Brain pericyte (primary cell): Measurements from ENCODE around the gene CDH15.

Source experiments
- DNase-seq: peaks from one replicate; pipeline ENCODE4 v3.0.0-alpha.2; 2012; ENCODE audit warnings: low read depth, low spot score

The CDH15 gene

DNA sequence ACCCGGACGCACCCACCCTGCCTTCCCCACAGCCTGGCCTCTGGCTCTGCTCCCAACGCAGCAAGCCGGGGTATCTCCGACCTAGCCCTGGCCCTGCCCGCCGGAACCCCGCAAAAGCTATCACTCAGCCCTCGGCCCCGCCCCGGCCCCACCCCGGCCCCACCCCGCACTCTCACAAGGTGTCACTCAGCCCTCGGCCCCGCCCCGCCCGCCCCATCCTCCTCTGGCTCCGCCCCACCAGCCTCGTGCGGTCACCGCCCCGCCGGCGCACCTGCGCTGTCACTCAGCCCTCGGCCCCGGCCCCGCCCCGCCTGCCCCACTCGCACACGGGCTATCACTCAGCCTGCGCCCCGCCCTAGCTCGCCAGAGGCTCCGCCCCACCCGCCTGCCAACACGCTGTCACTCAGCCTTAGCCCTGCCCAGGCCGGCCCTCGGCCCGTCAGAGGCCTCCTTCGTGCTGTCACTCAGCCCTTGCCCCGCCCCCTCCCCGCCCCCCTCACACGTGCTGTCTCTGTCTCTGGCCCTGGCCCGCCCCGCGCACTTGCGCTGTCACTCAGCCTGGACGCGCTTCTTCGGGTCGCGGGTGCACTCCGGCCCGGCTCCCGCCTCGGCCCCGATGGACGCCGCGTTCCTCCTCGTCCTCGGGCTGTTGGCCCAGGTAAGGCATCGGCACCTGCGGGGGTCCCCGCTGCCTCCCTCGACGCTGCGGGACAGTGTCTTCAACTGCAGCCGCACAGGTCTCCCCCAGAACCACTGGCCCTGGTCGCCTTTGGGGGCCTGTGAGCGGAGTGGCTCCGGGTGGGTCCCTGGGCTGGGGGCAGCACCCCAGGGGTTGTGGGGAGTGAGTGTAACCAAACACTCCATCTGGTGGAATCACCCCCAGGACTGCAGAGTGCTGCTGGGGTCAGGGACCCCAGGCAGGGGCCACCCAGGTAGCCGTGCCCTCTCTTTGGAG lies at the start of gene CDH15:
Gene CDH15, plus strand, starts transcription at position 533 of the 955 bp plus-strand sequence. Its CDS starts 84 bp downstream, at position 617.
- no peak for DNase-seq

- no peak for DNase-seq
Measured at GRCh38 chr16:89122322-89122851, 49.2 kb upstream of the CDH15 start.

- no peak for DNase-seq
Measured at GRCh38 chr16:89123001-89123830, 48.3 kb upstream of the CDH15 start.

- DNase-seq: no peak
Measured at GRCh38 chr16:89123831-89124100, 47.8 kb upstream of the CDH15 start.

DNA sequence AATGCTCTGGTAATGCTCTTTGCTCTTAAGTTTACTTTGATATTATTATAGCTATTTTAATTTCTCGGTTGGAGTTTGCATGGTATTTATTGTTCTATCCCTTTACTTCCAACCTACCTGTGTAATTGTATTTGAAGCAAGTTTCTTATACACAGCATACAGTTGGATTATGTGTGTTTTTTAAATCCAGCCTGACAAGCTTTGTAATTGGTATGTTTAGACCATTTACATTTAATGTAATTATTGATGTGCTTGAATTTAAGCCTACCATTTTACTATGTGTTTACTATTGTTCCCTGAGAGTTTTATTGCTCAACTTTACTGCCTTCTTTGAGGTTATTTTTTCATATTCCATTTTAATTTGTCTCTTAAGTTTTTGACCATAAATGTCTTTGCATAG lies 42.2 kb upstream of the CDH15 start:
- no peak for DNase-seq

GRCh38 chr16:89130448-89130847 lies 41.1 kb upstream of the CDH15 start:
- DNase-seq: no peak

- no peak for DNase-seq
Measured at GRCh38 chr16:89131783-89132182, 39.8 kb upstream of the CDH15 start.

DNA sequence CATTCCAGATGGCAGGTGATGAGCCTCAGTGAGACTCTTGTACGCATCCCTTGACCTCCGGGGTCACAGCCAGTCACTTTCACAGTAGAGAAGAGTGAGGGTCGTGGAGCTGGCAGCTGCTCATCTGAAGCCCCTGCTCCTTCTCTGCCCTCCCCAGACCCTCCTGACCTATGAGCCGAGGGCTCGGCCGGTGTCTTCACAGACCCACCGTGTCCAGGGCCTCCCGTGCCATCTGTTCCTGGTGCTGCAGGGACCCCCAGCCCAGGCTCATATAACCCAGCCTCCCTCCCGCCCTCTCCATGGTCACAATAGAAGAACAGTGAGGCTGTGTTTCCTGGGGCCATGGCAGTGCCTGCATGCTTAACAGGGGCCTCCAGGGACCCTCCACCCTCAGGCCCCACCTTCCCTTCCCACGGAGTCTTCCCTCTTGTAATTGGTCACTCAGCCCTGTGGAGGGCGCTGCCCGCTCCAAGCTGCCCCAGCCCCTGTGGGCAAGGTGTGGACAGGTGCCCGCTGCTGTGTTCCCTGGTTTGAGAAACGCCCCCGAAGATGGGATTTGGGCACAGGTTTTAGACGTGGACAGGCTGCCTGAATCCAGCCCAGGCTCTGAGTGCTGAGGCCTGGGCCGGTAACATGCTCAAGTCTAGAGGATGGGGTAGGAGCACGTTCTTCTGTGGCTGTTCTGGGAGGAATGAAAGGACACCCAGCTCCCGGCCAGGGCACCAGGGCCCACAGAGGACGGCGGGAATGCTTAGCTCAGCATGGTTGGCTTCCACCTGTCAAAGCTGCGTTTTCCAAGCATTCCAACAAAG lies 39.1 kb upstream of the CDH15 start:
- DNase-seq: no peak

GRCh38 chr16:89133457-89134127 lies 38.0 kb upstream of the CDH15 start:
- no peak for DNase-seq

- DNase-seq: no peak
Measured at GRCh38 chr16:89134269-89134668, 37.3 kb upstream of the CDH15 start.

GRCh38 chr16:89135166-89135565 lies 36.4 kb upstream of the CDH15 start:
- DNase-seq: no peak

DNA sequence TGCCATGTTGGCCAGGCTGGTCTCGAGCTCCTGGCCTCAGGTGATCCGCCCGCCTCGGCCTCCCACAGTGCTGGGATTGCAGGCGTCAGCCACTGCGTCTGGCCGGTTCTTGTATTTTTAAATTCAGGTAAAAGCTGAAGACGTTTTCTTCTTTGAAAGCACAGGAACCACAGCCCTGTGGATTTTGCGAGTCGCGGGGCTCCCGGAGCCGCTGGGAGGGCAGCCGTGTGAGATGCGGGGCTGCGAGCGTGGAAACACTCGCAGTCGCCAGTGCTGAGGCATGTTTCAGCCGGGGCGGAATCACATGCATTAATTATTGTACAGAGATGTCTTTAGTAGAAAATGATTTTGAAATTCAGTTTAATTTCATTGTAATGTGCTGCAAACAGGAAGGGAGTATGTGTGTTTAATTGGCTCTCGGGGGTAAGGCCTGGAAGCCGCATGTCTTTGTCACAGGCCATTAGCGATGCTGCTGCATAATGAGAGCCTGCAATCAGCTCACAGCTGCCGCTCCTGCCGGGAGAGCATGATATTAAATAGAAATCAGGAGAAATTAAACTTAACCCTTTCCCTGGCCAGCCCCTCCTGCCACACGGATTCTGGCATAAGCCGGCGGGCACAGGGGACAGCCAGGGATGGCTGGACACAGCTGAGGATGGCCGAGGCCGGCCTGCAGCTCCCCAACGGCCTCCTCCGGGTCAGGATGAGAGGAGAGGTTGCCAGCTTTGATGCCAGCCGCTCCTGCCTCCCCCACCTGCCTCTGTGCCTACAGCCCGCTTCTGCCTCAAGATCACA lies 35.4 kb upstream of the CDH15 start:
- no peak for DNase-seq

DNA sequence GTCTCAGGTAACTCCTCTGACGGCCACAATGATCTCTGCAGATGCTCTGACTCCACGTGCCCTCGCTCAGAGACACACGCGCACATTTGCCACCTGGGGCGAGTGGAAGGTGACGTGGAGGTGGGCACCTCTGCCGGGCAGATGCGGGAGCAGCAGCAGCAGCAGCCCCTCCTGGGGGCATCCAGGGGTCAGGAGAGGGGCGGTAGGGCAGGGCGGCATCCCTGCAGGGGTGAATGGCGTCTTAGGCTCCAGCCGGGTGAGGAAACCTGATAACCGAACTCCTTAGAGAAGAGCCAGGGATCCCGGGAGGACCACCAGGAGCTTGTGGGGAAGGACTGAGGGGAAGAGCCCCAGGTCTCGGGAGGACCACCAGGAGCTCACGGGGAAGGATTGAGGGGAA lies 34.6 kb upstream of the CDH15 start:
- no peak for DNase-seq

- no peak for DNase-seq
Measured at GRCh38 chr16:89137666-89138512, 33.7 kb upstream of the CDH15 start.

DNA sequence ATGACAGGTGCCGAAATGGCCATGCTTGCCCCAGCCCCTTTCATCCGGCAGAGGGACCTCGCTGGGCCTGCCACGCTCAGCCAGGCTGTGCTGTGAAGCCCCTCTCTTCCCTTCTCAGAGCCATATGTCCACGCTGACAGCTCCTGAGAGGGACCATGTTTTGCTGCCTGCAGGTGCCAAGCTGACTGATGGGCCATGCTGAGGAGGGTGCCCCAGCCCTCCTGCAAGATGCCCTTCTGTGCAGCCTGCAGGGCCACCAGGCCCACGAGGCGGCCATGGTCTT lies 33.1 kb upstream of the CDH15 start:
- DNase-seq: no peak

DNA sequence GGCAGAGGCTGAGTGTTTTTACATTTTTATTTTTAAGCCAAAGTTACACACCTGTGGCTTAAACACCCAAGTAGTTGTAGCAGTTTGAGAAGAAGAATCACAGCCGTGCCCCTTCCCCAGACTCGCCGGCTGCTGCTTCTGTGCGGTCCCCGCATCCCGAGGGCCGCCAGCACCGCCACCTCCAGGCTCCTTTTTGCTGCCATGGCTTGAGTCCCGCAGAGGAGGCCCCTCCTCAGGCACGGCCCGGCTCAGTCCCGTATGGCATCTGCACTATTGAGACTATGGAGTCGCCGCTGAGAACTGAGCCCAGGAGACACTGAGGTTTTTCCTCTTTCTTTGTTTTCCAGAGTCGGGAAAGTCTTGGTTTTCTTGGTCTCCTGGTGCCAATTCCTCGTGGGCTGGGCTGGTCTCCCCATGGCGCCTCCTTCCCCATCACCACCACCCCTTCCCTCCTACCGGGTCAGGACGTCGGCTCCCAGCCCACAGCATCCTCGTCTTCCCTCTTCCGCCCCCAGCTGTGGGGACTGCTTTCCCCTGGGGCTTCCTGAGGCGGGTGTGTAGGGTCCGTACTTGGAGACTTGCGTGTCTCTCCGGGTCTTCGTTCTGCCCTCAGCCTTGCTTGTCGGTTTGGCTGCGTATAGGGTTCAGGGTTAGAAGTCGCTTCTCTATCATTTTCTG lies 32.6 kb upstream of the CDH15 start:
- DNase-seq: no peak

DNA sequence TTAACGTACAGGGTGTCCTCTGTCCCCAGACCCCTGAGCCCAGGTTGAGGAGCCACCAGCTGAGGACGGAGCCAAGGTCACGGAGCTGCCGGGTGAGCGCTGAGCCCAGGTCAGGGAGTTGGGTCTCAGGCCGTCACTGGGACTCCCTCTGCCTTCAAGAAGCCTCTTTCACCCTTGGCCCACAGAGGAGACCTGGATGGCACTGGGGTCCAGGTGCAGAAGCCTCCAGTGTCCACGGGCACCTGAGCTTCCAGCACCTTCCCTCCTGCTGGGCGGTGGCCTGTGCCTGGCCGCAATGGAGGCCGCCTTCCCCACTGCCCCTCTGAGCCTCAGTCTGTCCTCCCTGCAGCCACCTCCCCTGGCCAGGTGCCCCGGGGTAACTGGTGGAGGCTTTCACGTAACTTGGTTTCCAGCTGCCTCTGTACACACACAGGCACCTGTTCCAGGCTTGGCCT lies 31.6 kb upstream of the CDH15 start:
- DNase-seq: no peak

DNA sequence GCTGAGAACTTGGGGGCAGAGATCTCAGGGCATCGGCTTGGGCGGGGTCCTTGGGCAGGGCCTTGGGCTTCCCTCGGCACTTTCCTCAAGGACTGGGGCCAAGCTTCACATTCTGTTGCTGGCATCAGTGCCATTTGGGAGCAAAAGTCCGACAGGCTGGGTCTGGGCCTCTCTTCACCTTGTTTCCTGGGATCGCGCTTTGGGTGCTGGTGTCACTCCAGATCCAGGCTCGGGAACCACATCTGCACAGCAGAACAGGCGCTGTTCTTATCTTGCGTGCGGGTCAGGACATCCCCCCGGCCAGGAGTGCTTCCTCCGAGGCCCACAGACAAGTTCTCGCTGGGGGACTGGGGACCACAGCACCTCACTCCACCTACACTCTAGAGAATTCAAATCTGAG lies 31.1 kb upstream of the CDH15 start:
- DNase-seq: no peak
